ENCODE results near the gene PPA1.
"Not testable (repeated sequence)": the region's sequence is repeated elsewhere in the genome, so short reads cannot be mapped to it uniquely, and the experiment has no call there.

Gene PPA1

GRCh38 chr10:70254778-70255328, 21.6 kb upstream of the PPA1 start:
- Histone ChIP-seq H3K4me1 (ENCODE audit: control insufficient read depth, insufficient read depth, low read length) (no peaks in the 10 kb centered on the region; the same call in 1 of the 2 replicates), H3K36me3 (ENCODE audit: control insufficient read depth, insufficient read depth, low read length) (no peaks in the 10 kb centered on the region; the same call in 1 of the 2 replicates), H3K27ac (ENCODE audit: low read length) (no peak overlapping the region), H3K4me3 (ENCODE audit: low read length) (no peak overlapping the region), H3K27me3 (ENCODE audit: control insufficient read depth, insufficient read depth, low read length) (no peaks in the 10 kb centered on the region), H3K9me3 (ENCODE audit: control insufficient read depth, insufficient read depth, low read length) (no peaks in the 10 kb centered on the region)
- no CpG with 5 or more reads among the region's 40 CpGs for WGBS (ENCODE audit: insufficient coverage, insufficient read length)
- DNase-seq (ENCODE audit: low read depth, low spot score) = no peak

GRCh38 chr10:70253878-70254765, 20.9 kb upstream of the PPA1 start:
- Histone ChIP-seq H3K27me3 (ENCODE audit: control insufficient read depth, insufficient read depth, low read length) (no peaks in the 10 kb centered on the region), H3K9me3 (ENCODE audit: control insufficient read depth, insufficient read depth, low read length) (no peaks in the 10 kb centered on the region), H3K4me1 (ENCODE audit: control insufficient read depth, insufficient read depth, low read length) (no peaks in the 10 kb centered on the region; the same call in 1 of the 2 replicates), H3K36me3 (ENCODE audit: control insufficient read depth, insufficient read depth, low read length) (no peaks in the 10 kb centered on the region; the same call in 1 of the 2 replicates), H3K27ac (ENCODE audit: low read length) (no peak overlapping the region), H3K4me3 (ENCODE audit: low read length) (no peak overlapping the region)
- DNase-seq (ENCODE audit: low read depth, low spot score) = no peak
- no CpG with 5 or more reads among the region's 14 CpGs for WGBS (ENCODE audit: insufficient coverage, insufficient read length)

GRCh38 chr10:70250961-70251680, 17.9 kb upstream of the PPA1 start:
- Histone ChIP-seq H3K27me3 (ENCODE audit: control insufficient read depth, insufficient read depth, low read length) (no peaks in the 10 kb centered on the region), H3K4me1 (ENCODE audit: control insufficient read depth, insufficient read depth, low read length) (no peaks in the 10 kb centered on the region; the same call in 1 of the 2 replicates), H3K27ac (ENCODE audit: low read length) (no peak overlapping the region), H3K9me3 (ENCODE audit: control insufficient read depth, insufficient read depth, low read length) (no peaks in the 10 kb centered on the region), H3K4me3 (ENCODE audit: low read length) (no peak overlapping the region), H3K36me3 (ENCODE audit: control insufficient read depth, insufficient read depth, low read length) (no peaks in the 10 kb centered on the region; the same call in 1 of the 2 replicates)
- no peak for DNase-seq (ENCODE audit: low read depth, low spot score)
- WGBS (ENCODE audit: insufficient coverage, insufficient read length) = no CpG with 5 or more reads among the region's 11 CpGs

GRCh38 chr10:70247360-70247759, 14.1 kb upstream of the PPA1 start:
- no CpG with 5 or more reads among the region's 6 CpGs for WGBS (ENCODE audit: insufficient coverage, insufficient read length)
- H3K27me3 ChIP-seq (ENCODE audit: control insufficient read depth, insufficient read depth, low read length) = no peaks in the 10 kb centered on the region
- H3K9me3 ChIP-seq (ENCODE audit: control insufficient read depth, insufficient read depth, low read length) = no peaks in the 10 kb centered on the region
- no peaks in the 10 kb centered on the region for H3K4me1 ChIP-seq (ENCODE audit: control insufficient read depth, insufficient read depth, low read length)
- H3K4me3 ChIP-seq (ENCODE audit: low read length) = no peak overlapping the region
- DNase-seq (ENCODE audit: low read depth, low spot score) = no peak
- H3K36me3 ChIP-seq (ENCODE audit: control insufficient read depth, insufficient read depth, low read length) = no peaks in the 10 kb centered on the region
- no peak overlapping the region for H3K27ac ChIP-seq (ENCODE audit: low read length)

GRCh38 chr10:70241081-70241480, 7.9 kb upstream of the PPA1 start:
- Histone ChIP-seq H3K4me3 (ENCODE audit: low read length) (no peak overlapping the region), H3K4me1 (ENCODE audit: control insufficient read depth, insufficient read depth, low read length) (no peaks in the 10 kb centered on the region)
- no CpG with 5 or more reads among the region's 3 CpGs for WGBS (ENCODE audit: insufficient coverage, insufficient read length)

GRCh38 chr10:70239986-70240385, 6.8 kb upstream of the PPA1 start:
- H3K27me3 ChIP-seq (ENCODE audit: control insufficient read depth, insufficient read depth, low read length); H3K4me3 ChIP-seq (ENCODE audit: low read length); H3K9me3 ChIP-seq (ENCODE audit: control insufficient read depth, insufficient read depth, low read length); H3K36me3 ChIP-seq (ENCODE audit: control insufficient read depth, insufficient read depth, low read length); H3K4me1 ChIP-seq (ENCODE audit: control insufficient read depth, insufficient read depth, low read length); DNase-seq (ENCODE audit: low read depth, low spot score); H3K27ac ChIP-seq (ENCODE audit: low read length): not testable (repeated sequence)
- WGBS (ENCODE audit: insufficient coverage, insufficient read length) = no CpG with 5 or more reads among the region's 21 CpGs

More at GRCh38 chr10:70241081-70241480, 7.9 kb upstream of the PPA1 start:
- no peaks in the 10 kb centered on the region for H3K36me3 ChIP-seq (ENCODE audit: control insufficient read depth, insufficient read depth, low read length)
- no peak overlapping the region for H3K27ac ChIP-seq (ENCODE audit: low read length)
- H3K27me3 ChIP-seq (ENCODE audit: control insufficient read depth, insufficient read depth, low read length) = no peaks in the 10 kb centered on the region
- DNase-seq (ENCODE audit: low read depth, low spot score) = no peak
- H3K9me3 ChIP-seq (ENCODE audit: control insufficient read depth, insufficient read depth, low read length) = no peaks in the 10 kb centered on the region

GRCh38 chr10:70239077-70239976, 6.1 kb upstream of the PPA1 start:
- H3K9me3 ChIP-seq (ENCODE audit: control insufficient read depth, insufficient read depth, low read length); H3K36me3 ChIP-seq (ENCODE audit: control insufficient read depth, insufficient read depth, low read length); DNase-seq (ENCODE audit: low read depth, low spot score); H3K4me3 ChIP-seq (ENCODE audit: low read length); H3K27me3 ChIP-seq (ENCODE audit: control insufficient read depth, insufficient read depth, low read length); H3K27ac ChIP-seq (ENCODE audit: low read length); H3K4me1 ChIP-seq (ENCODE audit: control insufficient read depth, insufficient read depth, low read length): not testable (repeated sequence)
- WGBS (ENCODE audit: insufficient coverage, insufficient read length) = no CpG with 5 or more reads among the region's 55 CpGs

GRCh38 chr10:70237958-70238536, 4.8 kb upstream of the PPA1 start:
- H3K36me3 ChIP-seq (ENCODE audit: control insufficient read depth, insufficient read depth, low read length); H3K27ac ChIP-seq (ENCODE audit: low read length); H3K4me3 ChIP-seq (ENCODE audit: low read length); H3K27me3 ChIP-seq (ENCODE audit: control insufficient read depth, insufficient read depth, low read length); H3K9me3 ChIP-seq (ENCODE audit: control insufficient read depth, insufficient read depth, low read length); DNase-seq (ENCODE audit: low read depth, low spot score); H3K4me1 ChIP-seq (ENCODE audit: control insufficient read depth, insufficient read depth, low read length): not testable (repeated sequence)
- WGBS (ENCODE audit: insufficient coverage, insufficient read length) = no CpG with 5 or more reads among the region's 6 CpGs

- Histone ChIP-seq H3K9me3 (ENCODE audit: control insufficient read depth, insufficient read depth, low read length) (no peaks in the 10 kb centered on the region), H3K4me1 (ENCODE audit: control insufficient read depth, insufficient read depth, low read length) (no peaks in the 10 kb centered on the region), H3K4me3 (ENCODE audit: low read length) (no peak overlapping the region), H3K27me3 (ENCODE audit: control insufficient read depth, insufficient read depth, low read length) (no peaks in the 10 kb centered on the region), H3K36me3 (ENCODE audit: control insufficient read depth, insufficient read depth, low read length) (no peaks in the 10 kb centered on the region; the same call in 1 of the 2 replicates), H3K27ac (ENCODE audit: low read length) (no peak overlapping the region)
- DNase-seq (ENCODE audit: low read depth, low spot score) = no peak
- no CpG with 5 or more reads among the region's 18 CpGs for WGBS (ENCODE audit: insufficient coverage, insufficient read length)
Measured at GRCh38 chr10:70234668-70235447, 1.6 kb upstream of the PPA1 start.
